SW480 (cell line): ENCODE measurements around the gene FMR1.

ENCODE experiments used
- DNase-seq: peaks from one replicate; pipeline ENCODE4 v3.0.0-alpha.2; 2016; ENCODE audit warnings: low spot score

Gene FMR1

DNA sequence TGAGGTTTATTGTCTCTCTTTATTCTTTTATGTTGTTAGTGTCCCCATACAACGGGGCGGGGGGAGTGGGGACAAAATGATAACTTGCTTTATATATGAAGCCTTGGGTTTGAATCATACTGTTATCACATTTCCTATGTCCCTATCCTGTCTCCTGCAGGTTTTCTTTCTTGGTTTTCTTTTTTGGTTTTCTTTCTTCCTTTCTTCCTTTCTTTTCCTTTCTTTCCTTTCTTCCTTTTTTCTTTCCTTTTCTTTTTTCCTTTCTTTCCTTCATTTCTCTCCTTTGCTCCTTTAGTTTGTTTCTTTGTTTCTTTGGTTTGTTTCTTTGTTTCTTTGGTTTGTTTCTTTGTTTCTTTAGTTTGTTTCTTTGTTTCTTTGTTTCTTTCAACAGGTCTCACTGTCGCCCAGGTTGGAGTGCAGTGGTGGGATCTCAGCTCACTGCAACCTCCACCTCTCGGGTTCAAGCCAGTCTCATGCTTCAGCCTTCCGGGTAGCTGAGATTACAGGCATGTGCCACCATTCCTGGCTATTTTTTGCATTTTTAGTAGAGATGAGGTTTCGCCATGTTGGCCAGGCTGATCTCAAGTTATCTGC is 4.8 kb downstream of the FMR1 start:
- no peak for DNase-seq

DNA sequence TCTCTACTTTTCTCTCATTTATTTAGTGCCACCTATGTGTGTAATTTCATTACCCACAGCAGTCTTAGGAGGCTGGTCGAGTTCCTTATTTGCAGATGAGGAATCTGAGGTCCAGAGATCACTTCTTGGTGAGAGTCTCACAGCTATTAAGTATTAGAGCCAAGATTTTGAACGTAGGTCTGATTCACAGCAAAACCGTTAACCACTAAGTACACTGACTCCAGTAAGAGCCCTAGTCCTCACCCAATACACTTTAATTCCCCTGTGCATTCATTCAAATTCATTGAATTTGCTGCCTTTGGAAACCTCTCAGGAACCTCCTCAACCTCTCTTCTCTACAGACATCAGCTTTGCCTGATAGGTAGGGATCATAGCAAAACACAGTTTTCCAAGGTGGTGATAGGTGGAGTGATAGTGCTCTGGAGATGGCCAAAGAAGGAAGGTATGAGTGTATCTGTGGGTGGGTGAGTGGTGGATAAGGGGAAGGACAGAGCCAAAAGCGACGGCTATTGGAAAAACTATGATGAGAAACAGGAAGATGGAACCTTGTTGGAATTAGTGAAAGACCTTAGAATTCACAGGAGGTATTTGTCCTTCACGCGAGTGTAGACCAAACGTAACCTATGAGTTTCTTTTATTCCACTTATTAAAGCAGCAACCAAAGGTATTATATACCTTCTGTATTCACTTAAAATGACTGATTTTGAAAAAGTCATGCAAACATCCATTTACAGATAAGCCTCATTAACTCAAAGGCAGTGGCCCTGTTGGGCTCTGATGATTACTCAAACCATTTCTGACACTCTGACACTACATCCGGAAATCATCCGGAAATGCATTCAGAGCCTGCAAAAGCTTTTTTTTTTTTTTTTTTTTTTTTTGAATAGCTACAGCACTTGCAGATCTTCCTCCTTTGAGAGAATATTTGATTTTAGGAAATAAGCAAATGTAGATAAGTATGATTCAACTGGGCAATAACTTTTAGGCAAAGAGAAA is 6.3 kb downstream of the FMR1 start:
- DNase-seq, result no peak

DNA sequence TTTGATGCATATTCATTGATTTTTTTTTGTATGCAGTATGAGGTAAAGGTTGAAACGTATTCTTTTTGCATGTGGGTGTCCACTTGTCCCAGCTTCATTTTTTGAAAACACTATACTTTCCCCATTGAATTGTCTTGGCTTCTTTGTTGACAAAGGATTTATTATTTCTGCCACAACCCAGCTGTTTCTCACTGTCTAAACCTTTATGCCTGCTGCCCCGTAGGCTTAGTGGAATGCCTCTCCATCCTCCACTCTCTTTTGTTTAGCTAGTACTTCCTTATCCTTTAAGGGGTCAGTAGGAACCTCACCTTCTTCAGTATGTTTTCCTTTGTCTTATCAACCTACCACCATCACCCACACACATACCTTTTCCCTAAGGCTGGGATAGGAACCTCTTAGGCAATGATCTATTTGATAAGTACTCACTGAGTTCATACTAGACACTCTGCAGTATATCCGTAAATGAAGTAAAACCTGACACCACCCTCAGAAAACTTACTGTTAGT is 8.5 kb downstream of the FMR1 start:
- no peak for DNase-seq

DNA sequence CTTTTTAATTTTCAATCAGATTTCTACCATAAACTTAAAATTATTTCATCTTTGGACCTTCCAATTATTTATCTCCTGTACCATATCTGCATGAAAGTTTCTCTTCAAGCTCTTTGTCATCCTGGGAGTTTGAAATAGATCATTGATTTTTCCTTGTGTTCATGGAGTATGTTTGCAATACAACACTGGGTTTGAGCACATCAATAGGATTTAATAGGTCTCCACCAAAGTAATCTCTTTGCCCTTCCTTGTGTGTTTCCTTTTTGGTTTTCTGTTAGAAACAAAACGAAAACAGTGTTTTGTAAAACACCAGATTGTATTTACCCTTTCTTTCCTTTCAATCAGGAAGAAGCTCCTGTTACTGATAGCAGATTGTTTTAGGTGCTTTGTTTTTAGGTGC is 11.9 kb downstream of the FMR1 start:
- DNase-seq, result no peak

DNA sequence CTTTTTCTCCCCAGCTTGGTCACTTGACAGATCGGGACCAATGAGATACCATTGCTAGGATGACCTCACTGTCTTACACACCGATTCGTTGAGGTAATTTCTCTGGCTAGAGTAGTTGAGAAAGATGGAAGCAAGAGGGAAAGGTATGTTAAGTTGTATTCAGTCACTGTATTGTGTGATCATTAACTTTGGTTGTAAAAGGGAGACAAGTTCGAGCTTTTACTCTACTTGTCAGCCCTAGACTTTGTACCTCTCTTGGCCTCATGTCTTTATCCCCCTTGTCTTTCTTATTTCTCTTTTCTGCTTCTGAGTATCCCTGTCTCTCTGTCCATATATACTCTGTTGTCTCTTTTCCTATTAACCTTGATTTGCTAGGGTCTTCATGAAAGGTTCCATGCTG is 15.5 kb downstream of the FMR1 start:
- no peak for DNase-seq

DNA sequence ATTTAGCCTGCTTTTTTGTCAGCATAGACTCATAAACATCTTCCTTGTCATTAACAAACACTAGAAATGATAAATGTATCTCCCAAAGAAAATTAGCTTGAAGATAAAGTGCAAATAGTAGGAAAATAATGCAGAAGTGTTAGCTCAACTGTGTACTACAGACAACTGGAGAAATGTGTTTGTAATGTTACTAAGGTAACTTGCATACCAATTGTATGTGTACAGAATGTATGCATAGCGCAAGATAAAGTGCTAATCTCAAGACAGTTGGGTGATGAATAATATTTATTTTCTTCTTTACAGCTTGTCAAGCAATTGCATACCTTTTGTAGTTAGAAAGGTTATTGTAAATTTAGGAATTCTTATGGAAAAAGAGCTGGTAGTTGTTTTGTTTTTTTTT is 22.1 kb downstream of the FMR1 start:
- no peak for DNase-seq

DNA sequence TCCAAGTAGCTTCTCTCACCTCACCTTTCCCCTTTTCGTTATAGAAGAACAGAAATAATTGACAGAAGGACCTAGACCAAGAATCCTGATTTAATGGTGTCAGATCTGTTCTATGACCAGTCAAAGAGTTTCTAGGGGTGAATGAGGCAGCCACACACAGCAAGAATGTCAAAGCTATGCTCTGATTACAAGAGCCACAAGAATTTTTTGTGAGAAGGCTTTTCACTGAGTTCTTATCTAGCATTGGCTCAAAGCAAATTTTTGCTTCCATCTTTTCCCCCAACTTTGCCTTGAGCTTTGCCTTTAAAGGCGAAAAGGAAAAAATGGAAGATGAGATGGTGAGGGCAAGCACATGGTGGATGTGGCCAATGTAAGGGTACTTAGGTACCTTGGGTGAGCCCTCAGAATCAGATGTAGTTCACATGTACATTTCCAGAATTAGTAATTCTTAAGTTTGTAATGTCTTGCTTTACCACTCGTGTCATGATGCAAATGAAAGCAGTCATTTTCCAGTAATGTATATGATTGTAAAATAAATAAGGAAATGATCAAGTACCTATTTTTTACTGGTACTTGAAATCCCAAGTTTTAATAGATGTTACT is 23.5 kb downstream of the FMR1 start:
- no peak for DNase-seq

DNA sequence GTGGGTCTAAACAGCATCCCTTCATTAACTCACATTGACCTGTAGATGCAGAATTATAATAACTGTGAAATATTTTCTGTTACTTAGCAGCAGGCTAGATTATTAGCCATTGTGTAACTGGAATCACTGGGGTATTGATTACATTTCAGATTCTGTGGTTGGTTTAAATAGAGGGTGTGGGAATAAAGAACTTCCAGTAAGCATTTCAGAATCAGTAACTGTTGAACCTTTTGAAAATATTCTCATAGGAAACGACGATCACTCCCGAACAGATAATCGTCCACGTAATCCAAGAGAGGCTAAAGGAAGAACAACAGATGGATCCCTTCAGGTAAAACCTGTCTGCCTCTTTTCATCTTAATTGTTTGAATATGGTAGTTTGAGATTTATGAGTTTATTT is 33.6 kb downstream of the FMR1 start:
- no peak for DNase-seq

DNA sequence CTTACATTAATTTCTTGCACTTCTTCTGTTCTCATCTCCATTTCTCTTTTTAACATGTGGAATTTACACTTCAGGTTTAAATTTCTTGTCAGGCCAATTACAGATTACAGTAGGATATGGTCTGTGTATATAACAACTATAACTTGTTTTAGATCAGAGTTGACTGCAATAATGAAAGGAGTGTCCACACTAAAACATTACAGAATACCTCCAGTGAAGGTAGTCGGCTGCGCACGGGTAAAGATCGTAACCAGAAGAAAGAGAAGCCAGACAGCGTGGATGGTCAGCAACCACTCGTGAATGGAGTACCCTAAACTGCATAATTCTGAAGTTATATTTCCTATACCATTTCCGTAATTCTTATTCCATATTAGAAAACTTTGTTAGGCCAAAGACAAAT is 36.8 kb downstream of the FMR1 start:
- no peak for DNase-seq

DNA sequence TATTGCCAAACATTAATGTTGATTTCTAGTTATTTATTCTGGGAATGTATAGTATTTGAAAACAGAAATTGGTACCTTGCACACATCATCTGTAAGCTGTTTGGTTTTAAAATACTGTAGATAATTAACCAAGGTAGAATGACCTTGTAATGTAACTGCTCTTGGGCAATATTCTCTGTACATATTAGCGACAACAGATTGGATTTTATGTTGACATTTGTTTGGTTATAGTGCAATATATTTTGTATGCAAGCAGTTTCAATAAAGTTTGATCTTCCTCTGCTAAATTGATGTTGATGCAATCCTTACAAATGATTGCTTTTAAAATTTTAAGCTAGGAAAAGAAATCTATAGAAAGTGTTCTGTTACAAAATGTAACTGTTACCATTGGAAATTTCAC is 38.6 kb downstream of the FMR1 start:
- DNase-seq, result no peak

DNA sequence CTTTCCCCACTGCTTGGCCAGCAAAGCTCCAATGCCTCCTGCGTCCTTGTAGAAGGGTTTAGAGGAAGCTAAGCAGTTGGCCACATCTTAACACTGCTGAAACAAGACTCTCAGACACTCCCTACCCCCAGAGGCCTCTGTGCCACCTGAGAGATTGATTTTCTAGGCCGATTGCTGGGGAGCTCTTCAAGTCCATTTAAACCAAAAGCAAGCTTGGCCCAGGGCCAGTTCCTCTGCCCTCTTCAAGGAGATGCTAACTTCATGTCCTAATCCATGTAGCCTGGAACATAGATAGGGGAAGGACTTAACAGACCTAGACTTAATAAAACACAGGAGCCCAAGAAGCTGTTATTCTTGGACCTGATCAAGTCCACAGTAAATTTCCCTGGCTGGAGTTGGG is 42.3 kb downstream of the FMR1 start:
- no peak for DNase-seq

DNA sequence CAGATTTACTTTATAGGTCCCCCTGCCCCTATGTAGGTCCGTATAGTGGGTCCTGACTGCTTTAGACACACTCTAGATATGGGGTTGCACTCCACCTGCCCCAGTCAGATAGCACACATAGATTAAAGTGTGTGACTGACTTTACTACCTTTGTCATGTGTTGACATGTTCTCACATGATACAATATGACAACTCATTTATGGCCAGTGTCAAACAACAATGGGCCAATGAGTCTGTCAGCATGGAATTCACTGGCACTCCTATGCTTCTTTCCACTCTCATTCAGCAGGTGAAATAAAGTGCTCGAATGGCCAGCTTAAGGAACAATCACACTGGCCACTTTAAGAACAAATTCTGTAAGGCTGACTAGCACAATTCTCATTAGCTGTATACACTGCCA is 45.6 kb downstream of the FMR1 start:
- no peak for DNase-seq

DNA sequence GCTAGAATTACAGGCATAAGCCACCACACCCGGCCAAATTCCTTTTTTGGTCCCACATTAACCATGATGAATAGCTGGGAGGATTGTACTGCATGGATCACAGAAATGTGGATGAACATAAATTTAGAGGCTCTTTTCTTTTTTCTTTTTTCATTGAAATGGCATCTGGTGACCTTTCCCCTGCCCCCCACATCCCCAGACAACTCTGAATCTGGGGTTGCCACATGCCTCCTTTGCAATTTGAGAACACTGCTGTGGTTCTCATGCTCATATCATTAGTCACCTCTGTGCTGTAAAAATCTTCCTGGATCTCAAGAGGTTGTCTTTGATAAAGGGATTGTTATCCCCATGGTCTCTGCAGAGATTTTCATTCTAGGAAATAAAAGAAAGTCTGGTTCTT is 46.6 kb downstream of the FMR1 start:
- DNase-seq, result peak; percentile 32

DNA sequence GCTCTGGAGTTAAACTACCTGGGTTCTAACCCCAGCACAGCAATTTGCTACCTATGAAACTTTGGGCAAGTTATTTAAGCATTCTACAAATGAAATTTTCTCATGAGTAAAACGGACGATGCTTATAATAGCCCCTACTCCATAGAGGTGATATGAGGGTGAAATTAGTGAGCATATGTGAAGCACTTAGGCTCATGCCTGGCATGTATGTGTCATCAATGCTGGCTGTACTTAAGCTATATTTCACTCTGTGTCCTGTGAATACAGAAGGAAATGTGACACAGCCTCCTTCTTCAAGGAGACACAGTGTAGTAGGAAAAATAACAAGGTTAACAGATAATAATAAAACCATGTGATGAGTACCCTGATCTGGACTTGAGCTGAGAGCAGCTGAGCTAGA is 49.0 kb downstream of the FMR1 start:
- DNase-seq, result no peak

DNA sequence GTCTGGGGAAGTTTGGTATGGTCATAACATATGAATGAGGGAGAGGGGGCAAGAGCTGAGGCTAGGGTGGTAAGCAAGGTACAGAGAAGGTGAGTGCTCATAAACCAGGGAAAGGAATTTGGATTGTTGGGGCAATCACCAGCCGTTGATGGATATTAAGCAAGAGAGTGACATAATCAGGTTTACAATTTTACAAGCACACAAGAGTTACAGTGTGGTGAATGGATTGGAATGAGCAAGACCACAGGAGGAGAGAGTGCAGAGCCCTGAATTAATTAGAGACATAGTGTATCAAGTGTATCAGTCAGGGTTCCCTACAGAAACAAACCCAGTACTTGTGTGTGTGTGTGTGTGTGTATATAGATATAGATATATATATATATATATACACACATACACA is 50.8 kb downstream of the FMR1 start:
- peak; percentile 2 for DNase-seq

DNA sequence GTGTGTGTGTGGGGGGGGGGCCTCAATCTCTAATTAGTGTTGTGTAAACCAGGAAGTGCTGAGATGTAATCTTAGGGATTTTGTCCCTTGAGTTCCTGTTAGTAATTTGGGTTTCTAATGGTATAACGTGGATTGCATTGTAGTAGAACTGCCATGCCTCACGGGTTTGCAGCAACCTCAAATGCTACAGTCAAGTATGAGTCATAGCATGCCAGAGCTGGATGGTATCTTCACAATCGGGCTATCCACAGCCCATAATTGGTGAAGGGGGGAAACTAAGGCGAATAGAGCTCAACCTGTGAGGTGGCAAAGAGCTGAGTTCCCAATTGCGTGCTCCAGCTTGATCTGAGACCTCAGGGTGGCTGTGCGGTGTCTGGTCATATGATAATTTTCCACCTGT is 67.2 kb downstream of the FMR1 start:
- peak; percentile 9 for DNase-seq

DNA sequence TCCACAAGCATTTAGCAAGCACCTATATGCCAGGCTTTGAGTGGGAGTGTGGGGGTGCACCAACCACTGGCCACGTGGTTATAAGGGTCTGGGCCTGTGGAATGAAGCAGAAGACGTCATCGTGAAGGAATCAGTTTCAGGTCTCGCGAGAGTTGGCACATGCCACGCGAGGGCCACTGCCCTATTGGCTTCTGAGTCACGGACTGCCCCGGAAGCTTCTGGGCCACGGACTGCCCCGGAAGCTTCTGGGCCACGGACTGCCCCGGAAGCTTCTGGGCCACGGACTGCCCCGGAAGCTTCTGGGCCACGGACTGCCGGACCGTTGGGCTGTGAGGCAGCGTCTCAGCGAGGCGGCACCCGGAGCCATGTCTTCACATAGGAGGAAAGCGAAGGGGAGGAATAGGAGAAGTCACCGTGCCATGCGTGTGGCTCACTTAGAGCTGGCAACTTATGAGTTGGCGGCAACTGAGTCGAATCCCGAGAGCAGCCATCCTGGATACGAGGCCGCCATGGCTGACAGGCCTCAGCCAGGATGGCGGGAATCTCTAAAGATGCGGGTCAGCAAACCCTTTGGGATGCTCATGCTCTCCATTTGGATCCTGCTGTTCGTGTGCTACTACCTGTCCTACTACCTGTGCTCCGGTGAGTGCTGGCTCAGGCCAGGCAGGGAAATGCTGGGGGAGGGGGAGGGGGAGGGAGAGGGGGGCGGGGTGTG is 69.5 kb downstream of the FMR1 start, which contains the start of gene FMR1NB:
FMR1NB (plus strand) TSS at position 300 of the 715 bp plus-strand sequence; CDS start at position 366, 66 bp downstream.
- DNase-seq, result no peak
